ES-I3 (cell line): Measurements from ENCODE around the gene EMSY.
"Not testable (repeated sequence)": the region's sequence is repeated elsewhere in the genome, so short reads cannot be mapped to it uniquely, and the experiment has no call there.

Source experiments
- H3K36me3 ChIP-seq: 2 replicates; pipeline ENCODE4 v1.6.1; 2013; ENCODE audit warnings: mild to moderate bottlenecking, low read length, control low read depth, moderate library complexity; ENCODE audit not compliant: insufficient read depth
- H3K4me1 ChIP-seq: 2 replicates; pipeline ENCODE4 v1.6.1; 2013; ENCODE audit warnings: mild to moderate bottlenecking, control low read depth, low read length; ENCODE audit not compliant: insufficient read depth
- H3K9ac ChIP-seq: 2 replicates; pipeline ENCODE4 v1.6.1; 2013; ENCODE audit warnings: low read depth, mild to moderate bottlenecking, low read length, moderate library complexity
- H3K9me3 ChIP-seq: 2 replicates; pipeline ENCODE4 v1.6.1; 2013; ENCODE audit warnings: mild to moderate bottlenecking, low read length, moderate library complexity; ENCODE audit not compliant: control insufficient read depth, insufficient read depth

The EMSY gene

DNA sequence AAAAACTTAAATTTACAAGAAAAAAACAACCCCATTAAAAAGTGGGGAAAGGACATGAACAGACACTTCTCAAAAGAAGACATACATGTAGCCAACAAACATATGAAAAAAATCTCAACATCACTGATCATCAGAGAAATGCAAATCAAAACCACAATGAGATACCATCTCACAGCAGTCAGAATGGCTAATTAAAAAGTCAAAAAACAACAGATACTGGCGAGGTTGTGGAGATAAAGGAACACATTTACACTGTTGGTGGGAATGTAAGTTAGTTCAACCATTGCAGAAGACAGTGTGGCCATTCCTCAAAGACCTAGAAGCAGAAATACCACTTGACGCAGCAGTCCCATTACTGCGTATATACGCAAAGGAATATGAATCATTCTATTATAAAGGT, 150.3 kb downstream of the EMSY start:
- not testable (repeated sequence) for H3K9ac ChIP-seq, H3K4me1 ChIP-seq, H3K36me3 ChIP-seq, H3K9me3 ChIP-seq

DNA sequence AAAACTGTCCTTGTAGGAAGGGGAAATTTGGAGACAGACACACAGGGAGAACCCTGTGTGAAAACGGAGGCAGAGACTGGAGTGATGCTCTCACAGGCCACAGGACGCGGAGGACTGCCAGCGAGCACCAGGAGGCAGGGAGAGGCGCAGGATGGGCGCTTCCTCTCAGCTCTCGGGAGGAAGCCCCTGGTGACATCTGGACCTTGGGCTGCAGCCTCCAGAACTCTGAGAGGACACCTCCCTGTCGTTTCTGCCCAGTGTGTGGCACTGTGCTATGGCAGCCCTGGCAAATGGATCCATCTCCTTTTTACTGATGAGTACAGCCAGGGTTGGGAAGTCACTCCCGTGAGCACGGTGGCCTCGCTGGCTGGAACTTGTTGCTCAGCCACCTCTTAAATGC, 151.8 kb downstream of the EMSY start:
- no peaks in the 10 kb centered on the region for H3K9me3 ChIP-seq
- no peak overlapping the region for H3K9ac ChIP-seq
- H3K36me3 ChIP-seq: no peaks in the 10 kb centered on the region
- H3K4me1 ChIP-seq: peaks cover 6% of the 10 kb centered on the region; the same call in 1 of the 2 replicates

DNA sequence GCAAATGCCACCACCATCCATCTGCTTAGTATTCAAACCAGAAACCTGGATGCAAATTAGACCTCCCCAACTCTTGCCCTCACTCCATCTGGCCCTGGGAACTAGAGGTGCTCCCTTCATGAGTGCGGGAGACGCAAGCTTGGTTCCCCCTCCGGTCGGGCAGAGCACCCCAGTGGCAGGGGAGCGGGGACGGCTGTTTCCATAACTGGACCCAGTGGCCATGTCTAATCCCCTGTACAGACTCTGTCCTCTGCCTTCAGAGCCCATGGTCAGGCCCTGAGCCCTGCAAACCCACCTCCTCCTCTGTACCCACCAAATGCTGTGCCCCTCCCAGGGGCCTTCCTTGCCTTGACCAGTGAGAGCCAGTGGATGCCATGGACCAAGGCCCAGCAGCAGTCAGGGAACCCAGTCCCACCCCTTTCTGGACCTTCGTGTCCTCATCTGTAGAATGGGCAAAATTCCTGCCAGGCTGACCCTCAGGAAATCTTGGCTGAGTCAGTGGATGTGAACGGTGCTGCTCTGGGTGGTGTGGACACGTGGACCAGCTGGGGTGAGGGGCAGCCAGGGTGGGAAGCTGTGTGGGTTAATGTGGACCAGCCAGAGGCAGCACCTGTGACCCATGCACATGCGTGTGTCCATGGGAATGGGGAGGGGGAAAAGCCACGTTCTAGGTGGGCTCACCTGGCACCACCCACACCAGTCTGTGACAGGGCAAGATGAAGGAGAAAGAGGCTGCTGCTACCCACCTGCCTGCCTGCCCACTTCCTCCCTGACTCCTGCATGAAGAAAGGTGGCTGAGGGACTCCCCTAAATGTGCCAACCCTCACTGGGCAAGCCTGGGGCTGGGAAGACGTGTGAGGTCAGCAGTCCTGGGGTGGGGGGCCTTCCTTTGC, 153.0 kb downstream of the EMSY start:
- H3K9ac ChIP-seq: no peak overlapping the region
- H3K4me1 ChIP-seq: peaks cover 6% of the 10 kb centered on the region; the same call in 1 of the 2 replicates
- H3K9me3 ChIP-seq: no peaks in the 10 kb centered on the region
- no peaks in the 10 kb centered on the region for H3K36me3 ChIP-seq

DNA sequence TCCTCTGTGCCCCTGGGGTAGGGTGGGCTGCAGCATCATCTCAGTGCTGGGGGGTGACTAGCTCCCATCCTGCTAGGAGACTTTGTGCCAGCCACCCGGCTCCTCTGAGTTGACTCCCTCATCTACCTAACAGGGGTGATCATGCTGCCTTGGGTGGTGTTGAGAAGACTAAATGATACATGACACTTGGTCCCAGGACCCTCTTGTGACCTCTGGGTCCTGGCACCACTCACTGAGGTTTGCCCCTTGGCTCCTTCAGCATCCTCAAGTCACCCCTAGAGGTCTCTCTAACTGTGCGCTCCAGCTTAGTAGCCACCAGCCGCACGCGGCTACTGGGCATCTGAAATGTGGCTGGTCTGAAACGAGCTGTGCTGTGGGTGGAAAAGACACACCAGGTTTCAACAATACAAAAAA, 153.6 kb downstream of the EMSY start:
- no peak overlapping the region for H3K9ac ChIP-seq
- H3K9me3 ChIP-seq: no peaks in the 10 kb centered on the region
- H3K36me3 ChIP-seq: no peaks in the 10 kb centered on the region
- H3K4me1 ChIP-seq: peaks cover 6% of the 10 kb centered on the region; the same call in 1 of the 2 replicates

DNA sequence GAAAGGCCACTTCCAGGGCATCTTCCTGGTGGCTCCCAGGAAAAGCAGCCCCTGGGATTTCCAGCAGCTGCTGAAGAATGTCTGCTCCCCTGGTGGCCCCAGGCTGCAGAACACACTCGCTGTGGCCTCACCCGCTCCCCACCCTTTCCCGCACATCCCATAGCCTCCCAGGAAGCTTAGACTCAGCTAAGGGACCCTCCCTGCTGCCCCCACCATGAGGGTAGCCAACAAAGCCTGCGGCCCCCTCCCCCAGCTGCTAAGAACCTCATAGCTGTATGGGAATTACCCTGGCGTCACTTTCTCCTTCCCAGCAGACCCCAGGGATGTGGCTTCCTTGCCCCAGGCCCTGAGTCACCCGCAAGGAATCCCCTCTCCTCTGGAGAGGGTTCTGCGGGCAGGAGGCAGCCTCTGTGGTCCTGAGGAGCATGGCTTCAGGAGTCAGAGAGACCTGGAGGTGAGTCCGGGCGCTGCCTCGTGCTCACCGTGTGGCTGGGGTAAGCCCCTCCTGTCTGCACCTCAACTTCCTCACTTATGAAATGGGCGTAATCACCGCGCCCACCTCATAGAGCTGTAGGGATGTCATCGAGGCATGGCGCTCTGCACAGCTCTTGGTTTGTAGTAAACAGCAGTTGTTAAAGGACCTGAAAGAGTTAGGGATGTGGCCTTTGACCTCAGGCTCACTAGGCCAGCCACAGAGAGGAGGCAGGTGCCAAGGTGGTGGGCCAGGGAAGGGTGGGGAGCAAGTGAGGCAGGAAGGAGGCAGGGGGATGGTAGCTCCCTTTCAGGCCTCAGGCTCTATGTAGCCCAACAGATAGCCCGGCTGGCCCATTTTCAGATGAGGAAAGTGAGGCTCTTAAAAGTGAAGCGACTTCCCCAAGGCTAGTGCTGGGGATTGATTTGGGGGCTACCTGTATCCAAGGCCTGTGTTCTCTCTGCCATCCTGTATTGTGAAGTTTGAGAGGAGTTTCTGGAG, 154.5 kb downstream of the EMSY start:
- Histone ChIP-seq H3K4me1 (peaks cover 6% of the 10 kb centered on the region; the same call in 1 of the 2 replicates), H3K9me3 (no peaks in the 10 kb centered on the region), H3K36me3 (no peaks in the 10 kb centered on the region), H3K9ac (no peak overlapping the region)

DNA sequence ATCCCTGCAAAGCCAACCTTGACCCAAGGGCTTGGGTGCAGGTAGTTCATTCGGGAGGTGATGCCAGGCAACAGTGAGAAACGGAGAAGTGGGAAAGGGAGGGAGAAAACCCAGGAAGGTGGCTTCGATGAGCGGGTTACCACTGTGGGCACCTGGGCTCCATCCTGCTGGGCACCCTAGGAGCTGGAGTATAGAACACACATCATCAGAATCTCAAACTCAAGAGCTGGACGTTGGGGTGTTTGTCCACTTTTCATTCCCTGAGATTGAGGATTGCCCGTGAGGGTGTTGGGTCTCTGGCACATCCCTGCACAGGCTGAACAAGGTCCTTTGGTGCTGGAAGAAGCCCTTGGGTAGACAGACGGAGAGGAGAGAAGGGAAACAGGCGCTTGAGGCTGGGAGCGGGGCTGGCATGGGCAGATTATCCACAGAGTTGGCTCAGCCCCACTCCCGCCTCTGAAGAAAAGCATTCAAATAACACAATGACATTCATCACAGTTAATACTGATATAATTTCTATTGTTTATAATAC, 155.4 kb downstream of the EMSY start:
- Histone ChIP-seq H3K4me1 (peaks cover 6% of the 10 kb centered on the region; the same call in 1 of the 2 replicates), H3K9me3 (no peaks in the 10 kb centered on the region), H3K36me3 (no peaks in the 10 kb centered on the region), H3K9ac (no peak overlapping the region)

DNA sequence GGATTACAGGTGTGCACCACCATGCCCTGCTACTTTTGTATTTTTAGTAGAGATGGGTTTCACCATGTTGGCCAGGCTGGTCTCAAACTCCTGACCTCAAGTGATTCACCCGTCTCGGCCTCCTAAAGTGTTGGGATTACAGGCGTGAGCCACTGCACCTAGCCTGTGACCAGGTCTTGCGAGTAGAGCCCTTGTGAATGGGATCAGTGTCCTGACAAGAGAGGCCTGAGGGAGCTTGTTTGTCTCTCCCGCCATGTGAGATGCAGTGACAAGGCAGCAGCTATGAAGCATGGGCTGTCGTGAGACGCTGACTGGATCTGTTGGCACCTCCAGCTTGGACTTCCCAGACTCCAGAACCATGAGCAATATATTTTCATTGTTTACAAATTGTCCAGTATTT, 156.5 kb downstream of the EMSY start:
- no peaks in the 10 kb centered on the region for H3K9me3 ChIP-seq
- H3K9ac ChIP-seq: no peak overlapping the region
- H3K36me3 ChIP-seq: no peaks in the 10 kb centered on the region
- H3K4me1 ChIP-seq: peaks cover 6% of the 10 kb centered on the region; the same call in 1 of the 2 replicates

DNA sequence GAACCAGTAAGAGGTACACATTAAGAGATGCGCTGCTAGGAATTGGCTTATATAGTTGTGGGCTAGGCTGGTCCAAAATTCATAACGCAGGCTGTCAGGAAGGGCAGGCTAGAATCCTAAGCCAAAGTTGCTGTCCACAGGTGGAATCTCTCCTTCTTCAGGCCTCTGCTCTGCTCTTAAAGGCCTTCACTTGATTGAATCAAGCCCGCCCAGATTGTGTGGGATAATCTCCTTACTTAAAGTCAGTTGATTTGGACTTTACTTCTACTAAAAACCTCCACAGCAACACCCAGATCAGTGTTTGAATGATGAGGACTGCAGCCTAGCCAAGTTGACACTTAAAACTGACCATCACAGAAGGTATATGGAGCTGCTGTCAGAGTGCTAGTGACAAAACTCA, 156.9 kb downstream of the EMSY start:
- Histone ChIP-seq H3K9ac (no peak overlapping the region), H3K9me3 (no peaks in the 10 kb centered on the region), H3K4me1 (peaks cover 6% of the 10 kb centered on the region; the same call in 1 of the 2 replicates), H3K36me3 (no peaks in the 10 kb centered on the region)

DNA sequence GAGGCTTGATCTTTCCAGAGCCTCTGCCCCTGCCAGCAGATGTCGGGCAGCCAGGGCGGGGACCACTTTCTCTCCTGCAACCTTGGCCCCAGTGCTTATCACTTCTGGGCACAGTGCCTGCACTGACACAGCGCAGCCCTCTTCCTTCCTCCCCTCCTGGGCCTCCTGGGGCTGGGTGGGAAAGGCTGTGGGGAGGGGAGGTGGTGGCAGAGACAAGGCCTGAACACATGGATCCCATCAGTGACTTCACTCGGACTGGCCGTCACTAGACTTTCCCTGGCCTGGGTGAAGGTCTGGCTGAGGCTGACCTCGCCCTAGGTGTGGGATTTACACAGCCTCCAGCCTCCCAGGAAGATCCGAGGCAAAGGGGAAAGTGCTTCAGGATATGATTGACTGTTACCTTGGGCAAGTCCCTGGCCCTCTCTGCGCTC, 157.6 kb downstream of the EMSY start:
- H3K4me1 ChIP-seq: peaks cover 6% of the 10 kb centered on the region; the same call in 1 of the 2 replicates
- H3K9ac ChIP-seq: no peak overlapping the region
- H3K9me3 ChIP-seq: no peaks in the 10 kb centered on the region
- H3K36me3 ChIP-seq: no peaks in the 10 kb centered on the region
